NB4 (cell line): ENCODE data around the gene ASXL1.

Experiments used
- MYC ChIP-seq: IDR thresholded peaks from 2 replicates; pipeline ENCODE4 v1.6.1; 2011; ENCODE audit warnings: low read depth, low read length
- POLR2A ChIP-seq: IDR thresholded peaks from 2 replicates; pipeline ENCODE4 v1.6.1; 2011; ENCODE audit warnings: mild to moderate bottlenecking; ENCODE audit not compliant: insufficient read length; ENCODE audit errors: extremely low read depth

- TF ChIP-seq POLR2A (no peak), MYC (no peak)
Measured at GRCh38 chr20:32315399-32315798, 42.7 kb upstream of the ASXL1 start.
